GM21381 (cell line): ENCODE data around the gene NT5DC2.

Experiments used
- ATAC-seq: cut with Tn5 transposase; IDR thresholded peaks from one replicate; pipeline ENCODE4 v1.9.1; 2021; ENCODE audit warnings: mild to moderate bottlenecking, moderate library complexity; ENCODE audit not compliant: unreplicated experiment

NT5DC2 gene

DNA sequence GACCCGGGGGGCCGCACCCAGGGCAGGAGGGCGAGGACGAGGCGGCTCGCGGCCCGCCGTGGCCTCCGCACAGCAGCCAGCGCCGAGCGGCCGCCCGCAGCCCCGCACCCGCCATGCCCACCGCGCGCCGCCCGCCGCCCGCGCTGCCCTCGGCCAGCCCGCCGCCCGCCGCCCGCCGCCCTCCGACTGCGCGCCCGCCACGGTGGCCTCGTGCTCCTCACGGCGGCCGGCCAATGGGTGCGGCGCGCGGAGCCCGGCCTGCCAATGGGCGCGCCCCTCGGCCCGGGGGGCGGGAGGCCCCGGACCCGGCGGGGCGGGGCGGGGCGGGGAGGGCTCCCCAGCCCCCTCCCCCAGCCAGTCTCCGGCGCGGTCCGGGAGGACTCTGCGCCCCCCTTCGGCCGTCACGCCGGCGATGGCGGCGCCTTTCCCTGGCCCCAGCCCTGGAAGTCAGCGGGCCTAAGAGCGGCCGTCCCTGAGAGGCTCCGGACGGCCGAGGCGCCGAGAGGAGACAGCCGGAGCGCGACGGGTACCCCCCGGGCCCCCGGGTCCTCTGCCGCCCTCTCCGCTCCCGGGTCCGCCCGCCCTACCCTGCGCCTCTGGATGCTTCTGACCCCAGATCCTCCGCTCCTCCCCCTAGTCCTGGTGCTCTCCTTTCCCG is at the start of gene NT5DC2:
Gene NT5DC2 (minus strand): TSS at position 235 of the 658 bp plus-strand sequence. CDS start 120 bp downstream, at position 115.
- peak; percentile 32 for ATAC-seq

DNA sequence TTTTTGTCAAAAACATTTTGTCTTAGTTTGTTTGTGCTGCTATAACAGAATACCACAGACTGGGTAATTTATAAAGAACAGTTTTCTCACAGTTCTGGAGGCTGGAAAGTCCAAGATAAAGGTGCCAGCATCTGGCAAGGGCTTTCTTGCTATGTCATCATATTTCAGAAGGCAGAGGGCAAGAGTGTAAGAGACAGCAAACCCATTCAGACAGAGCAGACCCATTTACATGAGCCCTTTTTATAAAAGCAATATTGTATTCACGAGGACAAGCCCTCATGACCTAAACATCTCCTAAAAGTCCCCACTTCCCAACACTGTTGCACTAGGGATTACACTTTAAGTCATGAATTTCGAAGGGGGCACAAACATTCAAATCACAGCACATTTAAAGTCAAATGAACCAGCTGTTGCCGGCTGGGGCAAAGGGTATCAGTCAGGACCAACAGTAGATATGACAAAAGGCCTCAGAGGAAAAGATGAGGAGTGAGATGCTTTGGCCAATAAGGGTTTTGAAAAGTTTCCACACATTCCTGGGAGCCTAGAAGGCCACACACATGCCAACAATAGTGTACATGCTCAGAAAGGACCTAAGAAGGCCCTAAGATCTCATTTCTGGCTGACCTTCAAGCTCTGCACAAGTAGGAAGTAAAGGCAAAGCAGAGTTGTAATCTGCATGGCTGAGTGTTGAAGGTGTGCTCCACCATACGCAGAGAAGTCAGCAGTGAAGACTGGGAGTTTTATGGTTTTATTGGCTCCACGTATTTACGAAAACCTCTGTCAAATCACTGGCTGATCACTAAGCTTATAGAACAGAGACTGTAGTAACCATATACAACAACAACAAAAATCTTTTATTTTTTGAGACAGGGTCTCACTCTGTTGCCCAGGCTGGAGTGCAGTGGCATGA is 40.7 kb upstream of the NT5DC2 start:
- no peak for ATAC-seq

DNA sequence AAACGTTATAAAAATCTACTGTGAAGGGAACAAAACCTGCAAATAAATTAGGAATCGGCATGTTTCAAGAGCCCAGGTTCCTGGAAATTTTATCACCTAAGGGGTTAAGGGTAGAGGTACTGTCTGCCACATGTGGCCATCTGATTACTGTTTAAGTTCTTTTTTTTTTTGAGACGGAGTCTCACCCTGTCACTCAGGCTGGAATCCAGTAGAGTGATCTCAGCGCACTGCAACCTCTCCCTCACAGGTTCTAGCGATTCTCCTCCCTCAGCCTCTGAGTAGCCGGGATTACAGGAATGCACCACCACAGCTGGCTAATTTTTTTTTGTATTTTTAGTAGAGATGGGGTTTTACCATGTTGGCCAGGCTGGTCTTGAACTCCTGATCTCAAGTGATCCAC is 38.6 kb upstream of the NT5DC2 start:
- no peak for ATAC-seq

DNA sequence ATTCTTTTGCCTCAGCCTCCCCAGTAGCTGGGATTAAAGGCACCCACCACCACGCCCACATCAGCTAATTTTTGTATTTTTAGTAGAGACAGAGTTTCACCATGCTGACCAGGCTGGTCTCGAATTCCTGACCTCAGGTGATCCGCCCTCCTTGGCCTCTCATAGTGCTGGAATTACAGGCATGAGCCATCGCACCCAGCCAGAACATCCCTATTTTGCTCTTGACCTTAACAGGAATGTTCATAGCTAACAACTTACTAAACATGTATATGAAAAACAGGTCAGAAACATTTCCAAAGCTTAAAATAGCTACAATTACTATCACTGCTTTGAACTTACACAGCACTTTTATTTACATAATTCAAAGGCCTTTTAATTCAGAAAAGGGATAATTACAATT is 36.4 kb upstream of the NT5DC2 start:
- no peak for ATAC-seq

DNA sequence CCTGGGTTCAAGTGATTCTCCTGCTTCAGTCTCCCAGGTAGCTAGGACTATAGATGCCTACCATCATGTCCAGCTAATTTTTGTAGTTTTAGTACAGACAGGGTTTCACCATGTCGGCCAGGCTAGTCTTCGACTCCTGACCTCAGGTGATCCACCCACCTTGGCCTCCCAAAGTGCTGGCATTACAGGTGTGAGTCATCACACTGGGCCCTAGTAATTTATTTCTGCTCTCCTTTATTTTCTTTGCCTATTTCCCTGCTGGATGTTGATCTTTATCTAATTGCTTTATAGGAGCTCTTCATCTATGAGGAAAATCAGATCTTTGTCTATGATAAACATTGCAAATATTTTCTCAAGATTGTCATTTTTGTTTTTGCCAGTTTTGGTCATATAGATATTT is 34.4 kb upstream of the NT5DC2 start:
- ATAC-seq = no peak

DNA sequence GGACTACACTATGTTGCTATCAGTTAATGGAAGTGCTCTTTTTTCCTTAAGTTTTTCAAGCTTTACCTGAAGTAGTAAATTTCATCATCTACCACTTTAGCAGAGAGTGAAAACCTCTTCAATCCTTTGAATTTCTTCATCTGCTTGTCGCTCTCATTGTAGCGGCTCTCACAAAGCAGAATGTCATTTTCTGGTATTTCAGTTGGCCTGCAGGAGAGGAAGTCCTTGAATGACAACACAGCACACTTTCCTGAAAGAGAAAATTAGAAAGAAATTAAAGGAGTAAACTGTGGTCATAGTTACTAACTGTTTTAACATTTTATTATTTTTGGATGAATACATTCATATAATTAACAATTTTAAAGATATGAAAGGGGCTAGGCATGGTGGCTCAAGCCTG is 30.3 kb upstream of the NT5DC2 start:
- ATAC-seq = no peak

DNA sequence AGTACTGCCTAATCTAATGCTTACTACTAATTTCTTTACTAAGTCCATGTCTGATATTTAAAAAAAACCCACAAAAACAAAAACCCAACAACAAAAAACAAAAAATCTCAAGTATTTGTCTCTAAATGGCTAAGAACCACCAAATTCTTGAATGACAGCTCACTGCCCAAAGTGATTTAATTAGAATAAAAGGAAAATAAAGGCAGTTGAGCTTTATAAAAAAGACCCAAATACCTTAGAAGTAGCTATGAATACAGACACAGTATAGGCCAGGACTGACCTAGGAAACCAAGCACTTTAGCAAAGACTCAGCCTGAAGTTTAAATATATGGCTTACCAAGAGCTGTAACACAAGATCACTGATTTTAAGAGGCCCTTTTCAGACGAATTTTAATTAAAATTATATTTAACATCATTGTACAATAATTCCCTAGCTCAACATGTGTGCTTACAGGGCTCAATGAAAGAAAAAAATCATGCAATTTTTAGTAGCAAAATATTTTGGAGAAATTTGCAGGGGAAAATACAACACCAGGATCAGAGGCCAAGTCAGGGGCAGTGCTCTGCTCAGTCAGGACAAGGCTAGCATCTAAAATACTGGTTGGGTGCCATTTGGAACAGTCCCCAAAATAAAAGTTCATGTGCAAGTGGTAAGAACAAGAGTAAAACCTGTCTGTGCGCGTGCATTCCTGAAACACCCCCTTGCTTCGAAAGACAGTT is 27.5 kb upstream of the NT5DC2 start:
- ATAC-seq = no peak

DNA sequence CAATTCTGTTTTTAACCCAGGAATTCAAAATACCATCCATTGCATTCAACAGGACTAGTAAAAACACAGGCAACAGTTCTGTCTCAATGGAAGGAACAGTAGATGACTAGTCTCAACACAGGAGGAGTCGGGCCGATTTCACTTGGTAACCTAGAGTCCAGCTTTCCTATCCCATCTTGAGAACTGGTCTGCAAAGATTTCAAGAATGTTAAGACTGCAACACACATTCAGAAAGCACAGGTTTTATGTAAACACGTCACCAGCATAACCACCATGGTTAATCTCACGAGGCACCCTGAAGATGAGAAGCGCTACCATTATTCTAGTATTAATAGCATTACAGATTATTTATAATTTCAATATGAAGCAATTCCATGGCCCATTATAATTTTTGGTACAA is 24.8 kb upstream of the NT5DC2 start:
- ATAC-seq = no peak

DNA sequence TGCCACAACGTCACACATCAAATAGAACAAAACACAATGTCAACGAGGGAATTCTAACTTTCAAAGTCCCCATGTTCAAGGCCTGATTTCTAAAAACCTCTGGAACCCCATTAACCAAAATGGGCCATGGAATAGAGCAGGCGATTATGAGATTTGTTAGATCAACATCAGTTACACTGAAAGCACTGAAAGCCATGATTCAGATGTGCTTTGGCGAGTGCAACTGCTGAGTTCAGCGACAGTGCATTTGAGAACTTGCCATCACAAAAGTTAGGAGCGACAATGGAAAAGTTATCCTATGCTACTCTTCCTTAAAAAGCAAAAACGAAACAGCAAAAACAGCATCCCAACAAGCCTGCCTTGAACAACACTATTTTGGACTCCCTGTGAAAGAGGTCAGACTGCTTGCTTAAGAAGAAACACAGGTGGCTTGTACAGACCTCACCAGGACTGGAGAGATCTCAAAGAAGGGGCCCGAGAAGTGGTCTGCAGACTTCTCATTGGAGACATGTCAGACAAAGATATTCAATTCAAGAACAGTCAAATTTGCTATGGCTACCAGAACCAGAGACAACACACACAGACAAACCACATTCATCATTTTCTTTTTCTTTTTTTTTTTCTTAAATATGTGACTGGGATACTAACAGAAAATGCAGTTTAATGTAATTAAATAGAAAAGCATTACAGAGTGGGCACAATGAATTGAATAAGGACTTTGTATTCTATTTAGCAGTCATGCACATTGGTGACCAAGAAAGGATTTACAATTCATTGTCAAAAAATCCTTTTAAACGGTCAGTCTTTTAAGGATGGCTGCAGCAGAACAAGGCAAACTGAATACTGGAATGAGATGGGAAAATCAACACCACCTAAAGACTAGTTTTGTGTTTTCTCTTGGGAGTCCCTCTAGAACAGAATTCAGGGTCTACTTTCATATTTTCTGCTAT is 23.6 kb upstream of the NT5DC2 start:
- no peak for ATAC-seq

DNA sequence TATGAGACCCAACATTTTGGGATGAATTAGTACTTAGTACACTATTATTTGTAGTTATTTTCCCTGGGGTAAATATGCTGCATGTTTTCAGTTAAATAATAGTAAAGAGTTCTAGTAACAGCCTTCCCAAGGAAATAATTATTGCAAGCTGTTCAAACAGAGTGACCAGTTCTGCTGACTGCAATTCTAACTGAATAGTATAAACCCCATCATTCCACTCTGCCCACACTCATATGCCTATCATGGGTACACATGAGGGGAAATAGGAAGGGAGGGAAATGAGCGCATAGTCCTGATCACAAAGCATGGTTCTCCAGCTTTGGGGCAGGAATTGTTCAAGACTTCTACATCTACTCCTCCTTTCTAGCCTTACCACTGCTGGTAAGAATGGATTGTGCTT is 21.4 kb upstream of the NT5DC2 start:
- ATAC-seq = no peak

DNA sequence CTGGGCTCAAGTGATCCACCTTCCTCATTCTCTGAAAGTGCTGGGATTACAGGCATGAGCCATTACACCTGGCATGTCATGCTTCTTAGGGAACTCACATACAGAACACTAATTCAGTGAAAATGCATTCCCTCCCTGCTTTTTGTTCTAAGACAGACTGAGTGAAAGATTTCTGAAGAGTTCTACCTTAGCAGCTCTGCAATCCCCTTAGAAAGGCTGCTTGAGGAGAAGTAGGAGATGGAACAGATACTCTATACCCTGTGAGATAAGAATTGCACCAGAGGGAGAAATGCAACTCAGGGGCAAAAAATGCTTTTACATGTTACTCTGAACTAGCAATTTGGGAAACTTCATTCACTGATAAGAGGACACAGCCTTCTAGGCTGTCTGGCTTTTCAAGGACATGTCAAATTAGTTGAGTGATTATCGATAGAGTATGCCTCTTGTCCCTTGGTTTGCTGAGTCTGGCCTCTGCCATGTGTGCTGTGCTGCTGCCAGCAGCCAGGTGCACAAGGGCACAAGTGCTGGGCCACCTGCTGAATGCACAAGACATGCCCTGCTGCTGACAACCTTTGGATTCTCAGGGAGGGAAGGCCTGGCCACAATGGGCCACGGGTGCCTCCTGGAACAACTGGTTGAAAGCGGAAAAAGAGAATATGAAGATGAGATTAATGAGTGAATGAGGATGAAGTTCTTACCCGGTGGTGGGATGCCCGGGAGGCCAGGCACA is 20.5 kb upstream of the NT5DC2 start:
- no peak for ATAC-seq

DNA sequence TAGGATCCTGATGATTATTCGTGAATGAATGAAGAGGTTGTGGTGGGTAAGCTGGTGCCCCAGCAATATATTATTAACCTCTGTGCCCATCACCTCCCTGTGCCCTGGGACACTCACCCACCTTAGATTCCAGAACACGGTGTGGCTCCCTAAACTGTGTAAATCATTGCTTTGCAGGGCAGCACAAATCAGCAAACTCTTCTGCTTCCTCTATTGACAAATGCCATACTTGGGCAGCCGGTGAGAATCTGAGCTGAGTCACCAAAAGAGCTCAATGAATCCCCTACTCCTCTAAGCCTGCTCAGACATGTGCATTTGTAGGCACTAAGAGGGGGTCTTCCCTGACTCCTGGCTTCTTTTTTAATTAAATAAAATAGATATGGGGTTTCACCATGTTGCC is 18.4 kb upstream of the NT5DC2 start:
- no peak for ATAC-seq

DNA sequence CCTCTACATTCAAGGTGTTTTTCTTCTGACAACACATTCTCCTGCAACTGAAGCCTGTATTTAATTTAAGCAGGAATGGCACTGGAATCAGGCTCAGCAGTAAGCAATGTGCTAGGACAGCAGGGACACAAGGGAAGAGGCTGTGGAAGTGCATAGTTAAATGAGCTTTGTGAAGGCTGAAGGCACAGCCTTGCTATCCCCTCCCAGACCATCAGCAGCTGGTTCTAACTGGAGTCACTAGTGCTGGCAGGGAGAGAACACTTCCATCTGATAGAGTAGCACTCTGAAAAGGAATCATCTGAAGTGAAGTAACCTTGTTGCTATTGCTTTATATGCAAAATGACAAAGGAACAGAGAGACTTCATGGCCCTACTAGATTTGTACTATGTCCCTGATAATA is 17.5 kb upstream of the NT5DC2 start:
- no peak for ATAC-seq

DNA sequence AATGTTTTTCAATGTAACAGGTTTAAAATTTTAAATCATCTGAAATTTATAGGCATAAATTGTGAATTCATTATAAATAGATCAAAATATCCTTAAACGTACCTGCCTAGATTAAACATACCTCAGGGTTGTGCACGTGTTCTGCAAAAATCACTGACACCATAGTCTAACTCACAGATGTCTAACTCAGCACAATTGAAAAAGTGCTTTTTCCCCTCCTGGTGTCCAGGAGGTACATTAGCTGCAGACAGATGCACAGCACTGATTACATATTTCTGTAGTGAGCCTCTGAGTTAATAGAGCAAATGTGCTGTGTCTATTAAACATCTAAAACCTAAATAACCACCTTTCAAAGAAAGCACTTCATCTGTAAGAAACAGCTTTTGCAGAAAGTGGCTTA is 13.5 kb upstream of the NT5DC2 start:
- no peak for ATAC-seq

DNA sequence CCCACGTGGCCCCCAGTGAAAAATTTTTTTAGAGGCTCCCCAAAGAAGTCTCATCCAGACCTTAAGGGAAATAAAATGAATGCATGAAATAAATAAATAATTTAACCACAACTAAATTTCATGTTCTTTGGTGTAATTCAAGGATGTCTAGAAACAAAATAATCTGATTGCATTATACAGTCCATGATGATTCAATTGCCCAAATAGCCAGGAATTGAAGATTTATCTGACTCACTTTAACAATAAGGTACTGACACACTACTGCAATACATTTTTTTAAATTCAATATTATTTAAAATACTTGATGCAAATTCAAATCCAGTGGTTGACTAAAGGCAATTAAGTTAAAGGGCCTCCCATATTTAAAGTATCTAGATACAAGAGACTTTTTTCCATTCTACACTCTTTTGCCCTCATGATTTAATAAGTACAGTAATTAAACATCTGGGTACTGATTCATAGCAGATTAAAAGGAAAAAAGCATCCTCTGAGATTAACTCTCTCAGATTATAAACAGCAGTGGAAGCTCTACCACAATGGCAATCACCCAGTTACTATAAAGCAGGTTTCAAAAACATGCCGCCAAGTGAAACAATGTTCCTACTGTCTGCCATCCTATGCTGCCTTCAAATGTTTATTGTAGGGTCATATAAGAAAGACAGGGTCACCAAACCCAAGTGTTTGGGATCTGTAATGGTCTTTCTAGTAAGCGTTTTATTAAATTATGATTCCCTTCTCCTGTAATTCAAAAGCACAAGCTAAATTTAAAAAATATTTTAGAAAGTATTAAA is 12.6 kb upstream of the NT5DC2 start:
- no peak for ATAC-seq

DNA sequence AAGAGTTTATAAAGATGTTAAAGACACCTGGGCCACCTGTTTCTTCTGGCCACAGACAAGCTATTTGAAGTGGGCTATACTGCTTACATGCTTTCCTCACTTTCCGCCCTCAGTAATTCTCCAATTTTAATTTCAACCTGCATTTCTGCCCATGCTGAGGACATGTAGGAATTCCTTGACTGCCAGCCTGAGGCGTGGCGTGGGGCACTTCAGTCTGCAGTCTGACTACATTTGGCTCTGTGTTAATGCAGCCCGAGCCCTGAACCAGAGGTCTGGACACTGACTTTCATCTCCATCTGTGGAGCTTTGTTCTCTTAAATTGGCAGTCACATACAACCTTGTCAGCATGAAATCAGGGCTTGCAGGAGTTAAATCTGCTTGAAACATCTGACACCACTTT is 11.3 kb upstream of the NT5DC2 start:
- ATAC-seq = no peak

DNA sequence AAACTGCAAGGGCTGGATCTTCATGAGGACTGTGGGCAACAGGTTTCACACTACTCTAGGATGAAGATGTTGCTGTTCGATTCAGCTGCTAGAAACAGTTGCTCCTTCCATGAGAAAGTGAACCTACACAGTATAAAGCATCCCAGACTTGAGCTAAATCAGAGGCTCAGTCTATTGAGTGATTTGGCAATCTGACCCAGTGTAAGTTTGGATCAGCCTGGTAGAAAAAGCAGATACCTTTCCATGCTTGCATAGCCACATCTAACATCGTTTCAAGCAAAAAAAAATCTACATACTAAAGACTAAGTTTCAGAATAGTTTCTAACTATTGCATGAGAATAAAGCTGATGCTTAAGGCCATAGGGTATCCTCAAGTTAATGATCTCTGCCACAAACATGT is 7.4 kb upstream of the NT5DC2 start:
- ATAC-seq = no peak

DNA sequence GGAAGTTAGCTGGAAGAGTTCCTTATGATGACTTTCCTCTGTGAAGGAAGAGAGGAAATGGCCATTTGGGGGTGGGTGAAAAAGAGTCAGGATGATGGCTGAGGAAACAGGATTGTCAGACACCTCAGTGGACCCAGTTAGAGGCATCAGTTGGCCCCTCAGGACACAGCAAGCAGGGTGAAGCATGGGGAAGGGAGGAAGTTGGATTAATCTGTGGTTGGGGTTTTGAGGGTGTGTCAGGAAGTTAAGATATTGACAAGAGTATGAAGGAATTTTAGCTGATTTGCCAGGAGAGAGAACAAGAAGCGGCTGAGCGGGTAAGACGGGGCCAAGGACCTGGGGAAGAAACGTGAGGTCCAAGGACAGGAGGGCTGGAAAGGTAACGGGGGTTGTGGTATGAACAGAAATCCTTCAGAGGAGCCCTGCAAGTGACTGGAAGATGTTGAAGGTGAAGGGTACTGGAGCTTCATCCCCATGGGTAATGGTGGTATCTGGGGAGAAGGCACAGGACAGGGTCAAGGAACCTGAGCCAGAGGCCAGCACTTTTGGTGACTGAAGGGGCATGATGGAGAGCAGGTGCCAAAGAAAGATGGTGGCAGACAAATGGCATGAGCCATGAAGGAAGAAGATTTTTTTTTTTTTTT is 5.5 kb upstream of the NT5DC2 start:
- no peak for ATAC-seq
